GM19193 (cell line): Measurements from ENCODE around the gene ALG6.

Experiments
- POLR2A ChIP-seq: IDR thresholded peaks from 4 replicates; pipeline ENCODE4 v1.6.1; 2011; ENCODE audit not compliant: insufficient read depth, insufficient read length; ENCODE audit errors: extremely low read depth

ALG6 gene

GRCh38 chr1:63368131-63368530, 704 bp downstream of the ALG6 start:
- TF ChIP-seq POLR2A: no peak

- no peak for TF ChIP-seq POLR2A
Measured at GRCh38 chr1:63379583-63379982, 12.2 kb downstream of the ALG6 start.

- no peak for TF ChIP-seq POLR2A
Measured at GRCh38 chr1:63381741-63382140, 14.3 kb downstream of the ALG6 start.

GRCh38 chr1:63401945-63402344, 34.5 kb downstream of the ALG6 start:
- TF ChIP-seq POLR2A: no peak

GRCh38 chr1:63403386-63403785, 36.0 kb downstream of the ALG6 start:
- no peak for TF ChIP-seq POLR2A

GRCh38 chr1:63405021-63405420, 37.6 kb downstream of the ALG6 start:
- no peak for TF ChIP-seq POLR2A

- no peak for TF ChIP-seq POLR2A
Measured at GRCh38 chr1:63405987-63406386, 38.6 kb downstream of the ALG6 start.

GRCh38 chr1:63407002-63407401, 39.6 kb downstream of the ALG6 start:
- no peak for TF ChIP-seq POLR2A

GRCh38 chr1:63408331-63408730, 40.9 kb downstream of the ALG6 start:
- TF ChIP-seq POLR2A: no peak

GRCh38 chr1:63411066-63411465, 43.6 kb downstream of the ALG6 start:
- no peak for TF ChIP-seq POLR2A

- no peak for TF ChIP-seq POLR2A
Measured at GRCh38 chr1:63413394-63413793, 46.0 kb downstream of the ALG6 start.

GRCh38 chr1:63414691-63415365, 47.4 kb downstream of the ALG6 start:
- TF ChIP-seq POLR2A: no peak

GRCh38 chr1:63418101-63418500, 50.7 kb downstream of the ALG6 start:
- no peak for TF ChIP-seq POLR2A

- no peak for TF ChIP-seq POLR2A
Measured at GRCh38 chr1:63423649-63424048, 56.2 kb downstream of the ALG6 start.

- no peak for TF ChIP-seq POLR2A
Measured at GRCh38 chr1:63428815-63429214, 61.4 kb downstream of the ALG6 start.

- no peak for TF ChIP-seq POLR2A
Measured at GRCh38 chr1:63429281-63429680, 61.9 kb downstream of the ALG6 start.

GRCh38 chr1:63435161-63435560, 67.7 kb downstream of the ALG6 start:
- TF ChIP-seq POLR2A: no peak
